ENCODE measurements around the gene HORMAD2. TPM values are rescaled to one million over a fixed set of nuclear protein-coding genes. Genes with fewer than 3 reads are reported as not detected.

Gene HORMAD2, protein sequence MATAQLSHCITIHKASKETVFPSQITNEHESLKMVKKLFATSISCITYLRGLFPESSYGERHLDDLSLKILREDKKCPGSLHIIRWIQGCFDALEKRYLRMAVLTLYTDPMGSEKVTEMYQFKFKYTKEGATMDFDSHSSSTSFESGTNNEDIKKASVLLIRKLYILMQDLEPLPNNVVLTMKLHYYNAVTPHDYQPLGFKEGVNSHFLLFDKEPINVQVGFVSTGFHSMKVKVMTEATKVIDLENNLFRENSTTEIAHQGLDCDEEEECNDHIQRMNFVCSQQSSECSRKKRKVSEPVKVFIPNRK
- not detected for total RNA-seq (2021; fragmentation: NEBNext Ultra II Directional; extraction: Animal tissue kit (Norgen Biotek cat#: 25700))
- long read RNA-seq, result 0 reads

DNA sequence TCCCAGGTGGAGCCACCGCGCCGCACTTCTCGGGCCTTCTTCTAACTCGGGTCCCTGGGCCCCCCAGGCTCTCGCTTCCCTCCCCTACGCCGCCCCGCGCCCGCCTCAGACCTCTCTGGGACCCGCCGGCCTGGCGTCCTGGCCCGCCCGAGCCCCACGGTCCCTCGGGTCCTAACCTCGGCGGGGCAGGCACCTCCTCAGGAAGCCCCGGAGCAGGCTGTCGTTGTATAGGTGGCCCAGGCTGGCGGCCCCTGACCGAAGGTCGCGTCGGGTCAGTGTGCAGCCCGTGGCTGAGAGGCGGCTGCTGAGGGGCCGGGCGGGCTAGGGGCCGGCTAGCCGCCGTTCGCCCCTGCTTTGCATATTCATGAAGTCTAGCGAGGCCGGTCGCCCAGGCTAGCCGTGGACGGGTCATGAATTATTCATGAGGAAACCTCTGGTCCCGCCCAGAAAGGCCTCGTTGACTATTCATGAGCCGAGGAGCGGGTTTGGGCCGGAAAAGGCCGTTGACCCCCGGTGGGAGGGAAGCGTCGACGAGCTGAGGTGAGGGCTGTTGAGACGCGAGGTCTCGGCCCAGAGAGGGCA lies at the start of gene HORMAD2:
TSS of gene HORMAD2 (plus strand) at position 513 of the 582 bp plus-strand sequence. CDS start 13,489 bp downstream, outside the sequence.
- H3K27me3 Mint-ChIP-seq (ENCODE audit: insufficient read depth), result peaks cover 26% of the 10 kb centered on the region
- no peak for TF ChIP-seq CTCF (IDR thresholded peaks at IDR 0.05)
- no peaks in the 10 kb centered on the region for H3K4me1 Mint-ChIP-seq (ENCODE audit: low read depth)
- no peaks in the 10 kb centered on the region for H3K36me3 Mint-ChIP-seq (ENCODE audit: low read depth)
- no peak within 1 kb of the TSS for H3K27ac Mint-ChIP-seq
- H3K4me3 Mint-ChIP-seq, result no peak within 1 kb of the TSS
- DNase-seq, result no peak
- H3K9me3 Mint-ChIP-seq, result no peaks in the 10 kb centered on the region

DNA sequence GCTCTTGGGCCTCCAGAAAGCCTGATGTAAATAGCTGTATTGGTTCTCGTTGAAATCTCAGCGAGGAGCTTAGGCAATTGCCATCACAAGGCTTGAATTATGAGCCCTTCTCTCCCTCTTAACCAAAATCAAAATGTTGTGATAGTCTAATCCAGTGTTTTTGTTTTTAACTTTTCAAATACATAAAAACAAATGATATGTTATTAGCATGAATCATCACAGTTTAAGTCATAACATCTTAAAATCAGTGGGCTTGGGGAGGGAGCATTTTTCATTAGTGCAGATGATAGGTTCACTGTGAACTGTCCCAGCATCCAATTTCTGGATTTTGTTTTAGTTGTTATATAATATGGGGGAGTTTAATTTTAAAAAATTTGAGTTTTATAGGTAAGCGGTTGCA lies 48.9 kb upstream of the HORMAD2 start:
- Mint-ChIP-seq H3K9me3 (no peaks in the 10 kb centered on the region), H3K4me3 (no peak overlapping the region), H3K4me1 (ENCODE audit: low read depth) (peaks cover 6% of the 10 kb centered on the region), H3K27me3 (ENCODE audit: insufficient read depth) (no peaks in the 10 kb centered on the region; the same call in 1 of the 2 replicates), H3K36me3 (ENCODE audit: low read depth) (peaks cover 4% of the 10 kb centered on the region; the same call in 1 of the 2 replicates), H3K27ac (no peak overlapping the region)
- no peak for DNase-seq
- no peak for TF ChIP-seq CTCF (IDR thresholded peaks at IDR 0.05)

DNA sequence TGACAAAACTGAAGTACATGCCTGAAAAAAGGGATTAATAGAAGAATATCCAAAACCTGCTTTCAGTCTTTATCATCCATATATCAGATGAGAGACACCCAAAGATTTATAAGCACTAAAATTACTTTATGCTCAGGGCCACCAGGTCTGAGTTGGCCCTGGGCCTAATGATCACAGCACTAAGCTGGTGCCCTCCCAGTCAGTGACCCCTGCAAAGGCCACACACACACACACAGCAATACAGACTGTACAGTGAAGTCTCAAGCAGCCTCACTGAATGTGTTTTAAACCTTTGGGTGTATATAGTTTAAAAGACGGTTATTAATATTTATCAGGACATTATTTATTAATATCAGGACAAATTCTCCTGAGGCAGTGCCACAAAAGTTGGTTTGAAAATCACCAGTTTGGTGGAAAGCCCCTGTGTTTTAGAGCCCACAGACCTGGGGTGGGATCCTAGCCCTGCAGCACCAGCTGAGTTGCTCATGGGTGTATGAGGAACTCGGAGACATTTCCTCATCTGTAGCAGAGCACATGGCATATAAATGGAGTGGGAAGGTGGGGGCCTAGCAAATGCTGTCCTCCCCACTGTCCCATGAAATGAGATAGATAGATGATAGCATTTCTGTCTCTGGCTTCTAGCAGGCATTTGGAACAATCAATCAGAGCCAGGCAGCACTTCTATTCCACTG lies 48.4 kb upstream of the HORMAD2 start:
- Mint-ChIP-seq H3K27me3 (ENCODE audit: insufficient read depth) (no peaks in the 10 kb centered on the region; the same call in 1 of the 2 replicates), H3K4me1 (ENCODE audit: low read depth) (peaks cover 12% of the 10 kb centered on the region), H3K9me3 (no peaks in the 10 kb centered on the region), H3K4me3 (no peak overlapping the region), H3K36me3 (ENCODE audit: low read depth) (peaks cover 4% of the 10 kb centered on the region; the same call in 1 of the 2 replicates), H3K27ac (no peak overlapping the region)
- TF ChIP-seq CTCF (IDR thresholded peaks at IDR 0.05), result no peak
- no peak for DNase-seq

- Mint-ChIP-seq H3K27ac (no peak overlapping the region), H3K27me3 (ENCODE audit: insufficient read depth) (no peaks in the 10 kb centered on the region; the same call in none of the 2 replicates), H3K36me3 (ENCODE audit: low read depth) (no peaks in the 10 kb centered on the region), H3K9me3 (no peaks in the 10 kb centered on the region), H3K4me1 (ENCODE audit: low read depth) (peaks cover 24% of the 10 kb centered on the region), H3K4me3 (no peak overlapping the region)
- DNase-seq, result no peak
- no peak for TF ChIP-seq CTCF (IDR thresholded peaks at IDR 0.05)
These were observed 47.1 kb upstream of the HORMAD2 start for GRCh38 chr22:30033137-30033536.

DNA sequence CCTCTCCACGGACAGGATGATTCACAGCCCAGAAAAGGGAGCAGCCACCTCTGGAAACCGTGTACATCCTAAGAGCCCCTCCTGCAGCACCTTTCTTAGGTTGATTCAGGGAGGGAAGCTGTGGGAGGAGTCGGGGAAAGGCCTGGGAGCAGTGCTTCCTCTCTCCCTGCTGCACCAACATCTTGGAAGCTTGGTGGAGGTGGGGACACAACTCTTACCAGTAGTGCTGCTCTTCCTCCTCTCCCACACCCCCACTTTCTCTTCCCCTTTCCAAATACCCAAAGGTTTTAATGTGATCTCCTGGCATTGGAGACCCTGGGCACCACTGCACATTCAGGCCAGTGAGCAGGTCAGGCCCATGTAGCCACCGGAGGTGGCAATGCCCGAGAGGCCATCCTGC lies 46.4 kb upstream of the HORMAD2 start:
- H3K4me1 Mint-ChIP-seq (ENCODE audit: low read depth), result peaks cover 31% of the 10 kb centered on the region
- no peaks in the 10 kb centered on the region for H3K9me3 Mint-ChIP-seq
- no peak overlapping the region for H3K4me3 Mint-ChIP-seq
- no peaks in the 10 kb centered on the region for H3K36me3 Mint-ChIP-seq (ENCODE audit: low read depth)
- H3K27ac Mint-ChIP-seq, result no peak overlapping the region
- no peak for TF ChIP-seq CTCF (IDR thresholded peaks at IDR 0.05)
- H3K27me3 Mint-ChIP-seq (ENCODE audit: insufficient read depth), result peaks cover 1% of the 10 kb centered on the region
- DNase-seq, result no peak

Measured in HFFc6 (cell line).